ENCODE measurements around the gene UMODL1. TPM values are rescaled to one million over a fixed set of nuclear protein-coding genes. Genes with fewer than 3 reads are reported as not detected.

The UMODL1 gene
- total and polyA plus RNA-seq, 9 donors = 0.01 to 2.2 (median 0.24) TPM; not detected in 5

GRCh38 chr21:42047821-42048613, 23.1 kb upstream of the UMODL1 start:
- intact Hi-C loops (cut with DNase I) = no loop called here
- Histone ChIP-seq H3K36me3 (no peaks in the 10 kb centered on the region), H3K27ac (no peak overlapping the region), H3K27me3 (no peaks in the 10 kb centered on the region), H3K4me3 (no peak overlapping the region), H3K4me1 (ENCODE audit: insufficient read depth) (peaks cover 2% of the 10 kb centered on the region), H3K9me3 (no peaks in the 10 kb centered on the region)
- TF ChIP-seq EP300 (IDR thresholded peaks at IDR 0.05) (no peak), CTCF (IDR thresholded peaks at IDR 0.05) (no peak), POLR2A (IDR thresholded peaks at IDR 0.05) (no peak)
- 53 to 58% (median 57%) methylated on average over 19 of the region's 19 CpGs for WGBS, 3 donors
- peak; percentile 52 to 72 (median 70) for DNase-seq

- DNase-seq = no peak
- WGBS, 3 donors = 95 to 98% (median 96%) methylated on average over 10 of the region's 10 CpGs
- intact Hi-C loops (cut with DNase I) = no loop called here
These were observed 22.1 kb upstream of the UMODL1 start for GRCh38 chr21:42048870-42049577.

GRCh38 chr21:42049578-42050430, 21.3 kb upstream of the UMODL1 start:
- Histone ChIP-seq H3K4me3 (no peak overlapping the region), H3K9me3 (no peaks in the 10 kb centered on the region), H3K27me3 (no peaks in the 10 kb centered on the region), H3K27ac (no peak overlapping the region), H3K36me3 (no peaks in the 10 kb centered on the region), H3K4me1 (ENCODE audit: insufficient read depth) (peaks cover 2% of the 10 kb centered on the region)
- intact Hi-C loops (cut with DNase I) = loop anchor here in 1 of 4 donors (10.0 kb wide), 1 partner anchor 475 kb away; no protein-coding TSS in a partner anchor
- WGBS, 3 donors = 88 to 90% (median 89%) methylated on average over 16 of the region's 16 CpGs
- TF ChIP-seq EP300 (IDR thresholded peaks at IDR 0.05) = no peak
- no peak for TF ChIP-seq CTCF (IDR thresholded peaks at IDR 0.05)
- TF ChIP-seq POLR2A (IDR thresholded peaks at IDR 0.05) = no peak
- no peak for DNase-seq

More at GRCh38 chr21:42048870-42049577, 22.1 kb upstream of the UMODL1 start:
- H3K36me3 ChIP-seq = no peaks in the 10 kb centered on the region
- no peaks in the 10 kb centered on the region for H3K27me3 ChIP-seq
- H3K27ac ChIP-seq = no peak overlapping the region
- H3K9me3 ChIP-seq = no peaks in the 10 kb centered on the region
- no peak for TF ChIP-seq EP300 (IDR thresholded peaks at IDR 0.05)
- no peak for TF ChIP-seq POLR2A (IDR thresholded peaks at IDR 0.05)
- TF ChIP-seq CTCF (IDR thresholded peaks at IDR 0.05) = no peak
- peaks cover 2% of the 10 kb centered on the region for H3K4me1 ChIP-seq (ENCODE audit: insufficient read depth)
- H3K4me3 ChIP-seq = no peak overlapping the region

GRCh38 chr21:42051788-42052187, 19.3 kb upstream of the UMODL1 start:
- H3K27me3 ChIP-seq = no peaks in the 10 kb centered on the region
- H3K36me3 ChIP-seq = no peaks in the 10 kb centered on the region
- DNase-seq = no peak
- TF ChIP-seq POLR2A (IDR thresholded peaks at IDR 0.05) (no peak), EP300 (IDR thresholded peaks at IDR 0.05) (no peak)
- peaks cover 2% of the 10 kb centered on the region for H3K4me1 ChIP-seq (ENCODE audit: insufficient read depth)
- no peak overlapping the region for H3K4me3 ChIP-seq
- no peaks in the 10 kb centered on the region for H3K9me3 ChIP-seq
- 60 to 84% (median 63%) methylated on average over 9 of the region's 9 CpGs for WGBS, 3 donors
- no peak overlapping the region for H3K27ac ChIP-seq
- intact Hi-C loops (cut with DNase I) = loop anchor here in 1 of 4 donors (10.0 kb wide), 1 partner anchor 473 kb away; no protein-coding TSS in a partner anchor

Measured in ovary (tissue), 9 donors.